Ascending aorta (tissue), 2 donors: ENCODE data around the gene CELF2. TPM values are rescaled to one million over a fixed set of nuclear protein-coding genes. Genes with fewer than 3 reads are reported as not detected.

Experiments used
- DNase-seq, 2 donors: peaks; one replicate each; pipeline ENCODE4 v3.0.0-alpha.2; 2019; ENCODE audit warnings: low spot score in 2 of 2
- H3K27ac ChIP-seq, 2 donors: fragments of 200-600 bp; sonication (generic); one replicate each; pipeline ENCODE4 v1.5.1; 2016 to 2017; ENCODE audit warnings: mild to moderate bottlenecking in 1 of 2
- H3K27me3 ChIP-seq: fragments of 200-600 bp; sonication (generic); one replicate; pipeline ENCODE4 v1.5.1; 2017
- H3K36me3 ChIP-seq, 2 donors: fragments of 200-600 bp; sonication (generic); one replicate each; pipeline ENCODE4 v1.5.1; 2016
- H3K4me1 ChIP-seq, 2 donors: fragments of 200-600 bp; sonication (generic); one replicate each; pipeline ENCODE4 v1.5.1; 2016 to 2017; ENCODE audit warnings: mild to moderate bottlenecking in 1 of 2
- H3K4me3 ChIP-seq, 2 donors: fragments of 200-600 bp; sonication (generic); one replicate each; pipeline ENCODE4 v1.5.1; 2016 to 2017; ENCODE audit warnings: mild to moderate bottlenecking in 1 of 2
- H3K9me3 ChIP-seq, 2 donors: fragments of 200-600 bp; sonication (generic); one replicate each; pipeline ENCODE4 v1.5.1; 2016
- CTCF ChIP-seq, 3 experiments: fragments of 200-600 bp in 2 of 3; fragments of 450-650 bp in 1 of 3; sonication (generic) in 2 of 3; IDR thresholded peaks; one replicate each; pipeline ENCODE4 v1.5.1; 2016 to 2019; ENCODE audit warnings: antibody characterized with exemption in 3 of 3, mild to moderate bottlenecking in 1 of 3, moderate library complexity in 1 of 3
- intact Hi-C: fragments of 100-400 bp; cut with DNase I; formaldehyde crosslinking; loops from one replicate; pipeline ENCODE4 v1.15.1; 2023
- total RNA-seq: library from RNA; depleted of rRNA; stranded (reverse); fragments of >200 nt; gene quantifications from one replicate; pipeline ENCODE4 v1.1.0, GENCODE V29; 2016

Gene CELF2
- total RNA-seq, 1 donor from 2014 or later: 26.6 TPM

DNA sequence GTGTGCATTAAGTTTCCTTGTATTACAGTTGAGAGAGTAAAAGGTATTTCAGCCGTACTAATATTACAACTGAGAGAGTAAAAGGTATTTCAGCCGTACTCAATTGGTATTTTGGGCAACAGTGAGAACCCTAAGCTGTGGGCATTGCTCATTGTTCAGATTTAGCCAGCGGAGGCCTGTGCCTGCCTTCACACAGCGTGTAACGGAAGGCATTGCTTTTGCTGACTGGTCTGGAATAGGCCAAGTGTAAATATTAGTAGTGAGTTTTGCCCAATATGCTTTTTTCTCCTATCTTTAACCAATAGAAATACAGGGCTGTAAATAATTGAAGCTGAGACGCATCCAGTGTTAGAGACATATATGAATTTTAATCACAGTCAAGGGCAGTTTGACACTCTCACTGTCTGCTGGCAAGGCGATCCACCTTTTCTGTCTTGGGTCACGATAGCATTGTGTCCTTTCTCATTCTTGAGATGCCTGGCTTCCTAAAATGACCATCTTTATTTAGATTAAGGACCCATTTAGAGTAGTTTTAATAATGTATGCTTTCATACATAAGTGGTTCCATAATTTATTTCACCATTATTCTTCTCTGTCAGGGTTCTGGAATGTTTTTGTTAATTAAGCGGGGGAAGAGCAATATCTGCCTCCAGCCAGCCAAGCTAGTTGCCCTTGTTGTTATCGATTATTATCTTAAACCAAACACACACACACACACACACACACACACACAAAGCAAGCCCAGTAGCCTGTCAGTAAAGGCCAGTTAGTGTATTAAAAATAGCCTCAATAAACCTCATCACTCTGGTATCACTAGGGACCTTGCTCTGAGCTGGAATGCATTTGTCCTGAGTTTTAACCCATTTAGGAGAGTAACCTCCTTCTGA is 130.7 kb downstream of the CELF2 start:
- H3K36me3 ChIP-seq: no peaks in the 10 kb centered on the region
- no peaks in the 10 kb centered on the region for H3K27me3 ChIP-seq
- no peak overlapping the region for H3K27ac ChIP-seq
- H3K9me3 ChIP-seq: no peaks in the 10 kb centered on the region
- H3K4me3 ChIP-seq: no peak overlapping the region
- intact Hi-C loops: no loop called here
- no peak for DNase-seq
- TF ChIP-seq CTCF (IDR thresholded peaks at IDR 0.05): no peak
- peaks cover 0 to 20% of the 10 kb centered on the region in 2 donors for H3K4me1 ChIP-seq

- TF ChIP-seq CTCF (IDR thresholded peaks at IDR 0.05): no peak
- intact Hi-C loops: no loop called here
- no peak for DNase-seq
These were observed 132.1 kb downstream of the CELF2 start for GRCh38 chr10:11149807-11150141.

DNA sequence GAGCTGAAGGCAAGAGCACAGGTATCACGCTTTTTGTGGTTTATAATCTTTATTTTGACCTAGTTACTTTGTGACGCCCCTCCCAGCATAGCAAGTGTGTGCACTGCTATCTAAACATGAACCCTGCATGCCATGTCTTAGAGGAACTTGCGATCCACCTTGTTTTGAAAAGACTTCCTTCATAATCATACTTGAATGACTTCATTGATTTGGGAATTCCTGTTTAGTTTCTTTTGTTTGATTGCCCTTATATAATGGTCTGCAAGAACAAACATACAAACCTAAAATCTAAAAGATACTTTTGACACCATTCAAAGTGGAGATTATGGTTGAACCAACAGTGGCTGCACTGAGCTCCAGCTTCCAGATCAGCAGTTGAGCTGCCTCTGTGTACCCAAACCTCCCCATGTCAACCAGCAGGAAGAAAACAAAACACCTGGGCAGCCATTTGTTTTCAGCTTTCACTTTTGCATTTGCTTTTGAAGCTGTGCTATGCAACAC is 132.6 kb downstream of the CELF2 start:
- TF ChIP-seq CTCF (IDR thresholded peaks at IDR 0.05): no peak
- Histone ChIP-seq H3K4me3 (no peak overlapping the region), H3K36me3 (no peaks in the 10 kb centered on the region), H3K27me3 (no peaks in the 10 kb centered on the region), H3K9me3 (no peaks in the 10 kb centered on the region), H3K4me1 (peaks cover 0 to 20% of the 10 kb centered on the region in 2 donors), H3K27ac (no peak overlapping the region)
- intact Hi-C loops: no loop called here
- DNase-seq: no peak

More at GRCh38 chr10:11149807-11150141, 132.1 kb downstream of the CELF2 start:
- Histone ChIP-seq H3K27ac (no peak overlapping the region), H3K27me3 (no peaks in the 10 kb centered on the region), H3K9me3 (no peaks in the 10 kb centered on the region), H3K4me3 (no peak overlapping the region), H3K4me1 (peaks cover 0 to 20% of the 10 kb centered on the region in 2 donors), H3K36me3 (no peaks in the 10 kb centered on the region)

GRCh38 chr10:11150879-11151415 is 133.3 kb downstream of the CELF2 start:
- no peak for TF ChIP-seq CTCF (IDR thresholded peaks at IDR 0.05)
- no peak overlapping the region for H3K27ac ChIP-seq
- peaks cover 0 to 20% of the 10 kb centered on the region in 2 donors for H3K4me1 ChIP-seq

GRCh38 chr10:11152801-11153200 is 135.1 kb downstream of the CELF2 start:
- H3K4me1 ChIP-seq: peaks cover 0 to 13% of the 10 kb centered on the region in 2 donors
- no peaks in the 10 kb centered on the region for H3K27me3 ChIP-seq
- no peak for TF ChIP-seq CTCF (IDR thresholded peaks at IDR 0.05)
- no peak overlapping the region for H3K4me3 ChIP-seq
- no peak overlapping the region for H3K27ac ChIP-seq
- DNase-seq: no peak
- no peaks in the 10 kb centered on the region for H3K9me3 ChIP-seq
- intact Hi-C loops: no loop called here
- H3K36me3 ChIP-seq: no peaks in the 10 kb centered on the region

More at GRCh38 chr10:11150879-11151415, 133.3 kb downstream of the CELF2 start:
- no peaks in the 10 kb centered on the region for H3K36me3 ChIP-seq
- no peak for DNase-seq
- no peaks in the 10 kb centered on the region for H3K9me3 ChIP-seq
- no peak overlapping the region for H3K4me3 ChIP-seq
- intact Hi-C loops: no loop called here
- H3K27me3 ChIP-seq: no peaks in the 10 kb centered on the region
